ENCODE measurements around the gene GSX2.

DNA sequence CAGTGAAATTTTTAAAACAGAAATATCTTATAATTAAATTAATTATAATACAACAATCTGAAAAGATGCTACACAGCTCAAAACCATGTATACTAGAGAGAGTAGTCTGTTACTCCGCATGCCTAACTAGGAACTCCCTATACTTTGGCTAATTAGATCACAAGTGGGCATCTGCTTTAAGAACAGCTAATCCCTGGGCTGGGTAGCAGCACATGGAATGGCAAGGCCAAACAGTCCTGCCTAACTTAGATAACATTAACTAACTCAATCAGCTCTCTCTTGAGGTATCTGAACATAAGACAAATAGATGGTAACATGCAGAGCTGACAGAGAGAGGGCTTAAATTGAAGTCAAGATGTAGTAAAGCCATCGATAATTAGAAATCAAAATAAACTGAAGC, 45.5 kb upstream of the GSX2 start:
- no peak for TF ChIP-seq POLR2AphosphoS5 (IDR thresholded peaks at IDR 0.05; ENCODE audit: borderline replicate concordance, low read depth, low read length)
- TF ChIP-seq EZH2 (IDR thresholded peaks at IDR 0.05): no peak
- no peak for TF ChIP-seq FOXP2 (optimal IDR thresholded peaks at IDR 0.05; ENCODE audit: control extremely low read depth, extremely low read length, insufficient read depth)
